HS-5 (cell line): Measurements from ENCODE around the gene SLC27A2.
A peak's percentile ranks its signal among the peaks of the same experiment; 100 is the strongest.

ENCODE experiments used
- DNase-seq: peaks from one replicate; pipeline ENCODE4 v3.0.0-alpha.2; 2012; ENCODE audit warnings: low read depth

The SLC27A2 gene

GRCh38 chr15:50190723-50191122 lies 8.7 kb downstream of the SLC27A2 start:
- no peak for DNase-seq

GRCh38 chr15:50192164-50192563 lies 10.2 kb downstream of the SLC27A2 start:
- no peak for DNase-seq

GRCh38 chr15:50192926-50193620 lies 11.1 kb downstream of the SLC27A2 start:
- no peak for DNase-seq

- no peak for DNase-seq
These were observed 20.0 kb downstream of the SLC27A2 start for GRCh38 chr15:50202003-50202402.

- no peak for DNase-seq
These were observed 24.0 kb downstream of the SLC27A2 start for GRCh38 chr15:50206020-50206419.

GRCh38 chr15:50209809-50210208 lies 27.8 kb downstream of the SLC27A2 start:
- no peak for DNase-seq

GRCh38 chr15:50210462-50211157 lies 28.6 kb downstream of the SLC27A2 start:
- no peak for DNase-seq

GRCh38 chr15:50218291-50218690 lies 36.3 kb downstream of the SLC27A2 start:
- DNase-seq: no peak

- no peak for DNase-seq
These were observed 36.7 kb downstream of the SLC27A2 start for GRCh38 chr15:50218691-50219090.

- no peak for DNase-seq
These were observed 37.8 kb downstream of the SLC27A2 start for GRCh38 chr15:50219820-50220219.

GRCh38 chr15:50222181-50222580 lies 40.2 kb downstream of the SLC27A2 start:
- no peak for DNase-seq

- DNase-seq: no peak
These were observed 42.6 kb downstream of the SLC27A2 start for GRCh38 chr15:50224606-50225005.

GRCh38 chr15:50225057-50225456 lies 43.1 kb downstream of the SLC27A2 start:
- no peak for DNase-seq

- DNase-seq: no peak
These were observed 43.9 kb downstream of the SLC27A2 start for GRCh38 chr15:50225938-50226337.

- DNase-seq: peak; percentile 36
These were observed 45.1 kb downstream of the SLC27A2 start for GRCh38 chr15:50227076-50227475.

- DNase-seq: no peak
These were observed 46.9 kb downstream of the SLC27A2 start for GRCh38 chr15:50228866-50229265.

GRCh38 chr15:50229336-50229735 lies 47.3 kb downstream of the SLC27A2 start:
- DNase-seq: no peak

GRCh38 chr15:50231761-50232160 lies 49.8 kb downstream of the SLC27A2 start:
- DNase-seq: no peak

- no peak for DNase-seq
These were observed 50.8 kb downstream of the SLC27A2 start for GRCh38 chr15:50232791-50233190.

GRCh38 chr15:50233192-50233736 lies 51.3 kb downstream of the SLC27A2 start:
- DNase-seq: no peak

- DNase-seq: no peak
These were observed 52.8 kb downstream of the SLC27A2 start for GRCh38 chr15:50234764-50235163.

- no peak for DNase-seq
These were observed 53.8 kb downstream of the SLC27A2 start for GRCh38 chr15:50235794-50236193.

- DNase-seq: no peak
These were observed 54.4 kb downstream of the SLC27A2 start for GRCh38 chr15:50236433-50236832.
